Naive thymus-derived CD4-positive, alpha-beta T cell (primary cell): ENCODE data around the gene SH3YL1. TPM values are rescaled to one million over a fixed set of nuclear protein-coding genes. Genes with fewer than 3 reads are reported as not detected.
A peak's percentile ranks its signal among the peaks of the same experiment; 100 is the strongest.
"Not testable (repeated sequence)": the region's sequence is repeated elsewhere in the genome, so short reads cannot be mapped to it uniquely, and the experiment has no call there.

Source experiments
- ATAC-seq: fragments of 150-1000 bp; cut with Tn5 transposase; 2 replicates; pipeline ENCODE4 v1.10.0; 2021; ENCODE audit warnings: mild to moderate bottlenecking, moderate library complexity
- CTCF ChIA-PET: fragments of 350-600 bp; sonication (Branson Sonifier 250); formaldehyde crosslinking; loops from one replicate; lab custom pipeline; 2021; ENCODE audit warnings: antibody characterized with exemption; lab: Charles Lee
- POLR2A ChIA-PET: fragments of 350-600 bp; sonication (Branson Sonifier 250); formaldehyde crosslinking; loops from one replicate; lab custom pipeline; 2021; ENCODE audit warnings: antibody characterized with exemption, inconsistent platforms; lab: Charles Lee
- DNase-seq, 9 donors: peaks; one replicate each; pipeline versions ENCODE4 v3.0.0 to v3.0.0-alpha.2; 2020 to 2022; ENCODE audit warnings: mixed read lengths in 1 of 9
- H3K27ac ChIP-seq: one replicate; pipeline ENCODE4 v1.7.0; 2013; ENCODE audit warnings: mild to moderate bottlenecking, low read depth, low read length, moderate library complexity
- H3K27me3 ChIP-seq, 2 donors: one replicate each; pipeline ENCODE4 v1.7.0; 2013; ENCODE audit warnings: low read length in 2 of 2, mild to moderate bottlenecking in 2 of 2, moderate library complexity in 2 of 2; ENCODE audit not compliant: control insufficient read depth in 2 of 2, insufficient read depth in 2 of 2
- H3K36me3 ChIP-seq, 3 experiments: 1 replicate in 2 of 3; 2 replicates in 1 of 3; pipeline ENCODE4 v1.7.0; 2013; ENCODE audit warnings: low read length in 3 of 3, mild to moderate bottlenecking in 3 of 3, moderate library complexity in 1 of 3; ENCODE audit not compliant: insufficient read depth in 3 of 3, control insufficient read depth in 2 of 3
- H3K4me1 ChIP-seq, 2 donors: one replicate each; pipeline ENCODE4 v1.7.0; 2013; ENCODE audit warnings: low read length in 2 of 2, mild to moderate bottlenecking in 2 of 2, moderate library complexity in 1 of 2; ENCODE audit not compliant: control insufficient read depth in 2 of 2, insufficient read depth in 2 of 2
- H3K4me3 ChIP-seq: 2 replicates; pipeline ENCODE4 v1.7.0; 2013; ENCODE audit warnings: mild to moderate bottlenecking, low read length
- H3K9me3 ChIP-seq, 3 experiments: 1 replicate in 2 of 3; 2 replicates in 1 of 3; pipeline ENCODE4 v1.7.0; 2013; ENCODE audit warnings: low read length in 3 of 3; ENCODE audit not compliant: control insufficient read depth in 2 of 3
- H3K27ac Mint-ChIP-seq, 9 donors: one replicate each; pipeline ENCODE4 v1.8.0; 2020 to 2022; ENCODE audit warnings: mixed read lengths in 9 of 9, mild to moderate bottlenecking in 8 of 9, moderate library complexity in 5 of 9, inconsistent platforms in 2 of 9
- H3K27me3 Mint-ChIP-seq, 5 donors: one replicate each; pipeline ENCODE4 v1.8.0; 2021 to 2022; ENCODE audit warnings: mixed read lengths in 5 of 5, mild to moderate bottlenecking in 1 of 5
- H3K36me3 Mint-ChIP-seq, 5 donors: one replicate each; pipeline ENCODE4 v1.8.0; 2020 to 2022; ENCODE audit warnings: mixed read lengths in 5 of 5, mild to moderate bottlenecking in 3 of 5, inconsistent platforms in 1 of 5
- H3K4me1 Mint-ChIP-seq, 7 donors: one replicate each; pipeline ENCODE4 v1.8.0; 2020 to 2022; ENCODE audit warnings: mixed read lengths in 7 of 7, mild to moderate bottlenecking in 3 of 7, inconsistent platforms in 1 of 7
- H3K4me3 Mint-ChIP-seq, 10 donors: one replicate each; pipeline ENCODE4 v1.8.0; 2020 to 2022; ENCODE audit warnings: mild to moderate bottlenecking in 10 of 10, mixed read lengths in 10 of 10, moderate library complexity in 6 of 10, inconsistent platforms in 2 of 10
- H3K9me3 Mint-ChIP-seq, 11 donors: one replicate each; pipeline ENCODE4 v1.8.0; 2020 to 2022; ENCODE audit warnings: mixed read lengths in 11 of 11, mild to moderate bottlenecking in 4 of 11, inconsistent platforms in 1 of 11, moderate library complexity in 1 of 11
- intact Hi-C, 2 donors: fragments of 100-400 bp; cut with micrococcal nuclease; formaldehyde crosslinking; loops; one replicate each; pipeline ENCODE4 v1.15.1; 2023
- polyA plus RNA-seq, 2 donors: library from polyadenylated mRNA; unstranded; fragments of 300-500 nt; fragmentation: Illumina TruSeq; gene quantifications; one replicate each; pipeline ENCODE4 v1.2.3, GENCODE V29; 2021
- total RNA-seq, 6 experiments: library from RNA in 5 of 6; stranded (reverse) in 5 of 6; gene quantifications; 1 replicate in 5 of 6; 2 replicates in 1 of 6; pipeline ENCODE4 v1.2.3 and lab custom pipeline; 2021 to 2026

SH3YL1 gene
- total and polyA plus RNA-seq, 7 experiments from 2014 or later = 16.5 to 94.1 (median 52.2) TPM

GRCh38 chr2:176917-177316, 86.9 kb downstream of the SH3YL1 start:
- ChIA-PET POLR2A (interaction anchor here (0.6 to 2.6 kb wide), 8 partner anchors 8 to 501 kb away, joined by 3 to 21 read pairs (median 4); partner anchors contain the start of gene SH3YL1), CTCF (interaction anchor here (1.0 to 2.1 kb wide), 4 partner anchors 26 to 113 kb away, joined by 3 to 10 read pairs (median 5); no protein-coding TSS in a partner anchor)
- H3K4me3 Mint-ChIP-seq = peak overlapping the region; percentile 25 to 79 (median 66)
- peaks cover 22 to 55% (median 48%) of the 10 kb centered on the region in 7 donors for H3K4me1 Mint-ChIP-seq
- peak overlapping the region in 8 of 9 donors; percentile 77 to 98 (median 88) for H3K27ac Mint-ChIP-seq
- peaks cover 0 to 4% (median 0%) of the 10 kb centered on the region in 11 donors for H3K9me3 Mint-ChIP-seq
- H3K36me3 Mint-ChIP-seq = peaks cover 0 to 5% (median 0%) of the 10 kb centered on the region in 5 donors
- H3K4me3 ChIP-seq = peak overlapping the region; percentile 14
- H3K36me3 ChIP-seq = no peaks in the 10 kb centered on the region
- H3K27ac ChIP-seq = peak overlapping the region; percentile 60
- DNase-seq (no peak), ATAC-seq (no peak)
- peaks cover 0 to 30% (median 0%) of the 10 kb centered on the region in 5 donors for H3K27me3 Mint-ChIP-seq
- H3K9me3 ChIP-seq = no peaks in the 10 kb centered on the region
- peaks cover 33 to 35% of the 10 kb centered on the region in 2 donors for H3K4me1 ChIP-seq
- intact Hi-C loops = loop anchor here in 1 of 2 donors (1.0 to 5.0 kb wide), 7 partner anchors 25 to 500 kb away; partner anchors contain the start of genes ACP1, SH3YL1 and TMEM18
- H3K27me3 ChIP-seq = no peaks in the 10 kb centered on the region

DNA sequence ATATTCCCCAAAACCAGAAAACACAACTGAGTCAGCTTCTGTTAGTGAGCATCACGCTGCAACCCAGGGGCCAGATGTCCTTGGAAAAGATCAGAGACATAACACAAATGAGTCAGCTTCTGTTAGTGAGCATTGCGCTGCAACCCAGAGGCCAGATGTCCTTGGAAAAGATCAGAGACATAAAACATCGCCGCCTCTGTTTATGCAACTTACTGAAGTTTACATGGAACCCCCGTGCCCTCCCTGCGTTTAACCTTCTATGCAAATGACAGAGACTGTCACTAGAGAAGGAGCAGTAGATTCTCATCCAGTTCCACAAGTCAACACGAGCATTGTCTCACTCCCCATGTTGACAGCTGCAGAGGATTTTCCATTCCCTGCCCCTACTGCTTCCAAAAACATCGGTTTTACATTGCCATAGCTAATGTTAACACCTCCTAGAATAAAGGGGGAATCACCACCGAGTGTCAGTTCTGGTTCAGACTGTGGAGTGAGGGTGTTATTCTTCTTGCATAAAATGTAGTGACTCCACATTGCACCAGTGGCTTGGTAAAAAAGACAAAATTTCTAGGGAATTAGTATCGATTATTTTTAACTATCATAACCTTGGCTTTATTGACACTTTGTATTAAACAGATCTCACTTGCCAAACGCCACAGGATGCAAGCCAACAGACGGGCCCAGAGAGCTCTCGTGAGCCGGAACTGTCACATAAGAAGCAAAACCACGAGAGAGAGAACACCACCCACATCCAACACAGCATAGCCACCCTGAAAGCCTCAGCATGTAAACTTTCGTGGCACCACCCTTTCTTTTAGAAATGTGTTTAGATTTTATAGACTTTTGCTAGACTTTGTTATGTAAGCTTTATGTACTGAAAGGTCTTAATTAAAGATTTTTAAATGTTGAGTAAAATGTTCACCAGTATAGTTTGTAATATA, 87.7 kb downstream of the SH3YL1 start:
- ChIA-PET CTCF (interaction anchor here (0.8 to 2.1 kb wide), 8 partner anchors 9 to 158 kb away, joined by 3 to 10 read pairs (median 3); no protein-coding TSS in a partner anchor), POLR2A (interaction anchor here (0.6 to 2.6 kb wide), 10 partner anchors 9 to 502 kb away, joined by 3 to 21 read pairs (median 4); partner anchors contain the start of gene SH3YL1)
- Histone ChIP-seq H3K27ac (peak overlapping the region; percentile 60), H3K9me3 (no peaks in the 10 kb centered on the region), H3K36me3 (no peaks in the 10 kb centered on the region), H3K4me3 (peak overlapping the region; percentile 40), H3K27me3 (no peaks in the 10 kb centered on the region), H3K4me1 (peaks cover 33 to 35% of the 10 kb centered on the region in 2 donors)
- DNase-seq = peak in 7 of 9 donors; percentile 52 to 81 (median 77)
- intact Hi-C loops = loop anchor here in 1 of 2 donors (1.0 to 5.0 kb wide), 7 partner anchors 26 to 501 kb away; partner anchors contain the start of genes ACP1, SH3YL1 and TMEM18
- peaks cover 0 to 4% (median 0%) of the 10 kb centered on the region in 11 donors for H3K9me3 Mint-ChIP-seq
- H3K27ac Mint-ChIP-seq = peak overlapping the region; percentile 54 to 98 (median 87)
- ATAC-seq = peak; percentile 98
- peaks cover 0 to 30% (median 0%) of the 10 kb centered on the region in 5 donors for H3K27me3 Mint-ChIP-seq
- H3K4me3 Mint-ChIP-seq = peak overlapping the region; percentile 65 to 79 (median 74)
- peaks cover 0 to 5% (median 0%) of the 10 kb centered on the region in 5 donors for H3K36me3 Mint-ChIP-seq
- H3K4me1 Mint-ChIP-seq = peaks cover 22 to 55% (median 48%) of the 10 kb centered on the region in 7 donors

GRCh38 chr2:175161-175786, 88.6 kb downstream of the SH3YL1 start:
- intact Hi-C loops = loop anchor here in 1 of 2 donors (5.0 kb wide), 3 partner anchors 42 to 502 kb away; partner anchors contain the start of gene TMEM18
- H3K4me3 Mint-ChIP-seq = peak overlapping the region; percentile 65 to 79 (median 74)
- peaks cover 0 to 32% (median 0%) of the 10 kb centered on the region in 5 donors for H3K27me3 Mint-ChIP-seq
- ChIA-PET POLR2A (interaction anchor here (0.7 to 2.6 kb wide), 7 partner anchors 12 to 130 kb away, joined by 3 to 21 read pairs (median 4); partner anchors contain the start of gene SH3YL1), CTCF (interaction anchor here (0.8 to 1.7 kb wide), 5 partner anchors 17 to 158 kb away, joined by 3 to 7 read pairs (median 4); no protein-coding TSS in a partner anchor)
- peak overlapping the region; percentile 40 for H3K4me3 ChIP-seq
- no peaks in the 10 kb centered on the region for H3K9me3 ChIP-seq
- H3K4me1 Mint-ChIP-seq = peaks cover 22 to 51% (median 43%) of the 10 kb centered on the region in 7 donors
- peak overlapping the region; percentile 57 for H3K27ac ChIP-seq
- H3K27ac Mint-ChIP-seq = peak overlapping the region; percentile 47 to 98 (median 87)
- H3K4me1 ChIP-seq = peaks cover 33 to 35% of the 10 kb centered on the region in 2 donors
- ATAC-seq = no peak
- H3K9me3 Mint-ChIP-seq = peaks cover 0 to 4% (median 0%) of the 10 kb centered on the region in 11 donors
- H3K27me3 ChIP-seq = no peaks in the 10 kb centered on the region
- no peak for DNase-seq
- peaks cover 0 to 5% (median 0%) of the 10 kb centered on the region in 5 donors for H3K36me3 Mint-ChIP-seq
- H3K36me3 ChIP-seq = no peaks in the 10 kb centered on the region

DNA sequence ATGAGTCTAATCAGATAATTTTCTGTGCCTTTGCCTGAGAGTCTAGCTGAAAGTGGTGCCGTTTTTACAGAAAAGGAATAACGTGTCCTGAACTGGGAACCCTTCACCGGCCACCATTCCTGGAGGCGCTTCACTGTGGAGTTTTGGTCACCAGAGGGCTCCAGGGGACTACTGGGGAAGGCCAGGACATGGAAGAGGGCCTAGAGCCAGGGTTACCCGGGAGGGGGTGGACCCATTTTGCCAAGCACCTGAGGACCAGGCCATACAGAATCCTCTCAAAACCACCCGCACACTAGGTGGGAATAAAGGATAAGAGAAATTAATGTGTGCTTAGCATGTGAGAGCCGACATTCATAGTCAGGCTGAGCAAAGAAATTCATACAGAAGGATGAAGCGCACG, 91.7 kb downstream of the SH3YL1 start:
- H3K27me3 ChIP-seq, H3K9me3 ChIP-seq, H3K27ac ChIP-seq, ATAC-seq, H3K9me3 Mint-ChIP-seq, H3K36me3 ChIP-seq, H3K4me3 ChIP-seq, H3K4me3 Mint-ChIP-seq, H3K36me3 Mint-ChIP-seq: not testable (repeated sequence)
- ChIA-PET POLR2A (interaction anchor here (1.5 kb wide), 1 partner anchor 42 kb away, joined by 3 read pairs; no protein-coding TSS in a partner anchor), CTCF (interaction anchor here (1.0 kb wide), 1 partner anchor 466 kb away, joined by 3 read pairs; no protein-coding TSS in a partner anchor)
- intact Hi-C loops = loop anchor here (1.0 to 2.0 kb wide), 4 partner anchors 93 to 467 kb away; no protein-coding TSS in a partner anchor
- Mint-ChIP-seq H3K4me1 (peaks cover 10 to 24% (median 24%) of the 10 kb centered on the region in 7 donors), H3K27me3 (peaks cover 0 to 31% (median 0%) of the 10 kb centered on the region in 5 donors), H3K27ac (peak overlapping the region in 2 of 9 donors; percentile 13 to 38)
- DNase-seq = peak in 4 of 9 donors; percentile 14 to 28 (median 24)
- peaks cover 21 to 24% of the 10 kb centered on the region in 2 donors for H3K4me1 ChIP-seq

- DNase-seq = no peak
- ChIA-PET POLR2A (interaction anchor here (0.6 to 0.7 kb wide), 2 partner anchors 94 to 498 kb away, joined by 3 to 4 read pairs; no protein-coding TSS in a partner anchor), CTCF (interaction anchor here (0.6 kb wide), 1 partner anchor 13 kb away, joined by 3 read pairs; no protein-coding TSS in a partner anchor)
- H3K27me3 Mint-ChIP-seq = peaks cover 0 to 19% (median 0%) of the 10 kb centered on the region in 5 donors
- intact Hi-C loops = no loop called here
- H3K4me3 ChIP-seq = no peak overlapping the region
- no peak overlapping the region for H3K27ac Mint-ChIP-seq
- no peak overlapping the region for H3K27ac ChIP-seq
- no peak overlapping the region for H3K4me3 Mint-ChIP-seq
- H3K4me1 Mint-ChIP-seq = peaks cover 0 to 12% (median 7%) of the 10 kb centered on the region in 7 donors
- ATAC-seq = no peak
- no peaks in the 10 kb centered on the region for H3K27me3 ChIP-seq
- H3K9me3 ChIP-seq = no peaks in the 10 kb centered on the region
- H3K36me3 Mint-ChIP-seq = no peaks in the 10 kb centered on the region
- H3K9me3 Mint-ChIP-seq = peaks cover 0 to 3% (median 0%) of the 10 kb centered on the region in 11 donors
- no peaks in the 10 kb centered on the region for H3K36me3 ChIP-seq
- peaks cover 0 to 9% of the 10 kb centered on the region in 2 donors for H3K4me1 ChIP-seq
These were observed 94.1 kb downstream of the SH3YL1 start for GRCh38 chr2:169741-170140.
